Activated CD4-positive, alpha-beta T cell treated with anti-CD3 and anti-CD28 coated beads for 36 hours (primary cell): Measurements from ENCODE around the gene TMEFF1. TPM values are rescaled to one million over a fixed set of nuclear protein-coding genes. Genes with fewer than 3 reads are reported as not detected.
"Not testable (repeated sequence)": the region's sequence is repeated elsewhere in the genome, so short reads cannot be mapped to it uniquely, and the experiment has no call there.

Experiments
- ATAC-seq: fragments of 200-7000 bp; cut with Tn5 transposase; one replicate; pipeline ENCODE4 v1.10.0; 2021; ENCODE audit warnings: mild to moderate bottlenecking, moderate library complexity
- CTCF ChIA-PET: fragments of 350-600 bp; sonication (Branson Sonifier 250); formaldehyde crosslinking; loops from one replicate; lab custom pipeline; 2021; ENCODE audit warnings: antibody characterized with exemption; lab: Charles Lee
- POLR2A ChIA-PET: fragments of 350-600 bp; sonication (Branson Sonifier 250); formaldehyde crosslinking; loops from one replicate; lab custom pipeline; 2021; ENCODE audit warnings: antibody characterized with exemption, inconsistent platforms; lab: Charles Lee
- DNase-seq: peaks from one replicate; pipeline ENCODE4 v3.0.0-alpha.2; 2020
- H3K27ac Mint-ChIP-seq: one replicate; pipeline ENCODE4 v1.8.0; 2021; ENCODE audit warnings: mixed read lengths
- H3K27me3 Mint-ChIP-seq: one replicate; pipeline ENCODE4 v1.8.0; 2021; ENCODE audit warnings: mixed read lengths
- H3K36me3 Mint-ChIP-seq: one replicate; pipeline ENCODE4 v1.8.0; 2021; ENCODE audit warnings: low read depth, mixed read lengths
- H3K4me1 Mint-ChIP-seq: one replicate; pipeline ENCODE4 v1.8.0; 2021; ENCODE audit warnings: mixed read lengths
- H3K4me3 Mint-ChIP-seq: one replicate; pipeline ENCODE4 v1.8.0; 2021; ENCODE audit warnings: mild to moderate bottlenecking, moderate library complexity, mixed read lengths
- H3K9me3 Mint-ChIP-seq: one replicate; pipeline ENCODE4 v1.8.0; 2021; ENCODE audit warnings: low read depth, mixed read lengths
- intact Hi-C, 2 experiments: fragments of 100-400 bp; cut with DNase I in 1 of 2; cut with micrococcal nuclease in 1 of 2; formaldehyde crosslinking; loops; one replicate each; pipeline versions ENCODE4 v1.14.2 to v1.15.1; 2022 to 2024; cut with DNase I, micrococcal nuclease
- total RNA-seq, 2 experiments: library from RNA; stranded (reverse); gene quantifications; one replicate each; pipeline ENCODE4 v1.2.3, GENCODE V29; 2021

TMEFF1 gene
- total RNA-seq, 2 experiments from 2014 or later: 0.27 TPM; not detected in 1

- no peaks in the 10 kb centered on the region for H3K4me1 Mint-ChIP-seq
- H3K9me3 Mint-ChIP-seq: no peaks in the 10 kb centered on the region
- POLR2A ChIA-PET: no interaction called here
- intact Hi-C loops: no loop called here
- no peak for ATAC-seq
- H3K27ac Mint-ChIP-seq: no peak overlapping the region
- no peak for DNase-seq
- no peaks in the 10 kb centered on the region for H3K36me3 Mint-ChIP-seq
- H3K4me3 Mint-ChIP-seq: no peak overlapping the region
- CTCF ChIA-PET: no interaction called here
- no peaks in the 10 kb centered on the region for H3K27me3 Mint-ChIP-seq
Measured at GRCh38 chr9:100498592-100498991, 25.6 kb downstream of the TMEFF1 start.

GRCh38 chr9:100499460-100499859 lies 26.5 kb downstream of the TMEFF1 start:
- ATAC-seq (no peak), DNase-seq (no peak)
- Mint-ChIP-seq H3K4me3 (no peak overlapping the region), H3K27ac (no peak overlapping the region), H3K27me3 (no peaks in the 10 kb centered on the region), H3K36me3 (no peaks in the 10 kb centered on the region), H3K9me3 (no peaks in the 10 kb centered on the region), H3K4me1 (no peaks in the 10 kb centered on the region)
- ChIA-PET CTCF (no interaction called here), POLR2A (no interaction called here)
- intact Hi-C loops: no loop called here

GRCh38 chr9:100499866-100500265 lies 26.9 kb downstream of the TMEFF1 start:
- CTCF ChIA-PET: no interaction called here
- ATAC-seq (no peak), DNase-seq (no peak)
- no peaks in the 10 kb centered on the region for H3K9me3 Mint-ChIP-seq
- H3K4me3 Mint-ChIP-seq: no peak overlapping the region
- H3K4me1 Mint-ChIP-seq: no peaks in the 10 kb centered on the region
- POLR2A ChIA-PET: no interaction called here
- no peaks in the 10 kb centered on the region for H3K27me3 Mint-ChIP-seq
- intact Hi-C loops: loop anchor here in 1 of 2 experiments (10.0 kb wide), 1 partner anchor 815 kb away; no protein-coding TSS in a partner anchor
- no peak overlapping the region for H3K27ac Mint-ChIP-seq
- no peaks in the 10 kb centered on the region for H3K36me3 Mint-ChIP-seq

DNA sequence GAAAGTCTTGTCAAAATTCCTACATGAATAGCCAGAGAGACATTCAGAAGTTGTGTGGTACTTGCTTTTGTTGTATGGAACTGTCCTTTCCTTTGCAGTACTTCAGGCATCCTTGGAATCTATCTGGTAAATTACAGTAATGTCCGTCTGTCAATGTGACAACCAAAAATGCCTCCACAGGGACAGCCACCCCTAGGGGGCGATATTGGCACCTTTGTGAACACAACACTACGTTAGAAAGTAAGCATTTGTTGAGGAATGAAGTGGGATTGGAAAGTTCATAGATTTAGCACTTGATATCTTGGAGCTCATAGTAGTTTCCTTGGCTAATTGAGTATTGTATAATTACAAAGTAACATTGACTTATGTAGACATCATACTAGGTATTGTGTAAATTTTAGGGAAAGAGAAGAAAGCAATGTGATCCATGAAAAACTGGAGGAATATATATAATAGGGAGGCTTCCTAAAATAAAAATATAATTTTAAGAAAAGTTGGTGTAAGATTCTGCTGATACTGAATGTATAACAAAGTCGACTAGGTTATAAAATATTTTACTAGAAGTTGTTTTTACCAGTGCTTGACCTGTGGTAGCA lies 32.7 kb downstream of the TMEFF1 start:
- ChIA-PET CTCF (interaction anchor here (0.7 to 1.3 kb wide), 4 partner anchors 9 to 345 kb away, joined by 3 to 5 read pairs (median 4); no protein-coding TSS in a partner anchor), POLR2A (no interaction called here)
- Mint-ChIP-seq H3K27ac (no peak overlapping the region), H3K4me1 (no peaks in the 10 kb centered on the region), H3K4me3 (no peak overlapping the region), H3K36me3 (peaks cover under 1% of the 10 kb centered on the region), H3K27me3 (peaks cover 2% of the 10 kb centered on the region), H3K9me3 (peaks cover 3% of the 10 kb centered on the region)
- intact Hi-C loops: loop anchor here (1.0 to 10.0 kb wide), 2 partner anchors 90 to 809 kb away; no protein-coding TSS in a partner anchor
- ATAC-seq (peak; percentile 33), DNase-seq (peak; percentile 87)

DNA sequence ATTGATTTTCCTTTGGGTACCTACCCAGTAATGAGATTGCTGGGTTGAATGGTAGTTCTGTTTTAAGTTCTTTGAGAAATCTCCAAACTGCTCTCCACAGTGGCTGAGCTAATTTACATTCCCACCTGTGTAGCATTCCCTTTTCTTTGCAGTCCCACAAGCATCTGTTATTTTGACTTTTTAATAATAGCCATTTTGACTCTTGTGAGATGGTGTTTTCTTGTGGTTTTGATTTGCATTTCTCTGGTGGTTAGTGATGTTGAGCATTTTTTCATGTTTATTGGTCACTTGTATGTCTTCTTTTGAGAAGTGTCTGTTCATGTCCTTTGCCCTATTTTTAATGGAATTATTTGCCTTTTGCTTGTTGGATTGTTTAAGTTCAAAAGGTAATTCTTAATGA lies 34.4 kb downstream of the TMEFF1 start:
- H3K27ac Mint-ChIP-seq, ATAC-seq, H3K36me3 Mint-ChIP-seq, DNase-seq, POLR2A ChIA-PET, H3K27me3 Mint-ChIP-seq, H3K4me1 Mint-ChIP-seq, CTCF ChIA-PET, H3K9me3 Mint-ChIP-seq, H3K4me3 Mint-ChIP-seq: not testable (repeated sequence)
- intact Hi-C loops: loop anchor here in 1 of 2 experiments (10.0 kb wide), 1 partner anchor 807 kb away; no protein-coding TSS in a partner anchor

DNA sequence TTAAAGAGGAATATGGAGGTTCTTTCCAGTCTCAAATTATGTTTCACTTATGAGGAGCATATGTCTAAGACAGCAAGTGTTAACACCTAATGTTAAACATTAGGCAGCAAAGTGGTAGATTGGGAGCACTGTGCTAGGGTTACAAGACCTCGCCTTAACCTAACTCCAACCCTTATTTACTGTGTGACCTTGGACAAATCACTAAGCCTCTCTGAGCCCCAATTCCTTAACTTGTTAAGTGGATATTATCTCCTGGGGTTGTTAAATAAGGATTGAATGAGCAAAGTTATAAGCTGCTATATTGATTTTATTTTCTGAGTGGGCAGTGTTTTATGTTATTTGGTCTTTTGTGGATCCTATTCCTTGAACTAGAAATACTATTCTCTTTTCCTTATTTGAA lies 38.3 kb downstream of the TMEFF1 start:
- Mint-ChIP-seq H3K27me3 (peaks cover 2% of the 10 kb centered on the region), H3K27ac (no peak overlapping the region), H3K4me3 (no peak overlapping the region), H3K4me1 (no peaks in the 10 kb centered on the region), H3K36me3 (peaks cover 3% of the 10 kb centered on the region), H3K9me3 (peaks cover 3% of the 10 kb centered on the region)
- ATAC-seq (no peak), DNase-seq (no peak)
- intact Hi-C loops: no loop called here
- CTCF ChIA-PET: no interaction called here
- POLR2A ChIA-PET: no interaction called here

GRCh38 chr9:100515578-100516494 lies 42.9 kb downstream of the TMEFF1 start:
- Mint-ChIP-seq H3K27ac (no peak overlapping the region), H3K4me1 (no peaks in the 10 kb centered on the region), H3K36me3 (peaks cover under 1% of the 10 kb centered on the region), H3K27me3 (no peaks in the 10 kb centered on the region), H3K4me3 (no peak overlapping the region), H3K9me3 (no peaks in the 10 kb centered on the region)
- intact Hi-C loops: no loop called here
- ChIA-PET CTCF (no interaction called here), POLR2A (no interaction called here)
- ATAC-seq (no peak), DNase-seq (no peak)

DNA sequence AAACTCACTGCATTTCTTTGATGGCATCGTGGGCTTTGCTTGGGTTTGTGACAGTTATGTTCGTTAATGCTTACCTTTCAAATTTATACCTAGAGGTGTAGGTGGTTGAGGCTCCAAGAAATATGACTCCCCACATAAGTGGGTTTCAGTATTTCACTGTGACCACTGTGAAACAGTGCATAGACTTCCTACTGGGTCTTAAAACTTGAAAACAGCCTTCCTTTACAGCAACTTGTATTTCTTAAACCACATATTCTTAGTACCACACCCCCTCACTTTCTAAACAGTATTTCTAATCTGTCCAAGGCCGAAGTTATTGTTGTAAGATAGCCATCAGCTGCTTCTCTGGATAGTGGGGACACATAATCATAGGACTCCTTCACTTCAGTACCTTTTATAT lies 48.3 kb downstream of the TMEFF1 start:
- no peak overlapping the region for H3K4me3 Mint-ChIP-seq
- H3K27me3 Mint-ChIP-seq: no peaks in the 10 kb centered on the region
- CTCF ChIA-PET: interaction anchor here (1.2 kb wide), 1 partner anchor 27 kb away, joined by 3 read pairs; no protein-coding TSS in a partner anchor
- POLR2A ChIA-PET: no interaction called here
- H3K27ac Mint-ChIP-seq: no peak overlapping the region
- DNase-seq (no peak), ATAC-seq (no peak)
- no peaks in the 10 kb centered on the region for H3K4me1 Mint-ChIP-seq
- intact Hi-C loops: no loop called here
- no peaks in the 10 kb centered on the region for H3K9me3 Mint-ChIP-seq
- no peaks in the 10 kb centered on the region for H3K36me3 Mint-ChIP-seq

- Mint-ChIP-seq H3K9me3 (no peaks in the 10 kb centered on the region), H3K27me3 (no peaks in the 10 kb centered on the region), H3K4me1 (no peaks in the 10 kb centered on the region), H3K27ac (no peak overlapping the region), H3K4me3 (no peak overlapping the region), H3K36me3 (peaks cover 3% of the 10 kb centered on the region)
- DNase-seq: no peak
- ATAC-seq: no peak
- CTCF ChIA-PET: no interaction called here
- POLR2A ChIA-PET: no interaction called here
- intact Hi-C loops: no loop called here
Measured at GRCh38 chr9:100525563-100525962, 52.6 kb downstream of the TMEFF1 start.

DNA sequence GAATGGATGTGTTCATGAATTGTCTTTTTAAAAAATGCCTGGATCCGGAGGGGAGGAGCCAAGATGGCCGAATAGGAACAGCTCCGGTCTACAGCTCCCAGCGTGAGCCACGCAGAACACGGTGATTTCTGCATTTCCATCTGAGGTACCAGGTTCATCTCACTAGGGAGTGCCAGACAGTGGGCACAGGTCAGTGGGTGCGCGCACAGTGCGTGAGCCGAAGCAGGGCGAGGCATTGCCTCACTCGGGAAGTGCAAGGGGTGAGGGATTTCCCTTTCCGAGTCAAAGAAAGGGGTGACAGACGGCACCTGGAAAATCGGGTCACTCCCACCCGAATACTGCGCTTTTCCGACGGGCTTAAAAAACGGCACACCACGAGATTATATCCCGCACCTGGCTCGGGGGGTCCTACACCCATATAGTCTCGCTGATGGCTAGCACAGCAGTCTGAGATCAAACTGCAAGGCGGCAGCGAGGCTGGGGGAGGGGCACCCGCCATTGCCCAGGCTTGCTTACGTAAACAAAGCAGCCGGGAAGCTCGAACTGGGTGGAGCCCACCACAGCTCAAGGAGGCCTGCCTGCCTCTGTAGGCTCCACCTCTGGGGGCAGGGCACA lies 54.3 kb downstream of the TMEFF1 start:
- intact Hi-C loops, CTCF ChIA-PET: not testable (repeated sequence)

GRCh38 chr9:100534401-100534800 lies 61.5 kb downstream of the TMEFF1 start:
- H3K9me3 Mint-ChIP-seq: no peaks in the 10 kb centered on the region
- ATAC-seq (no peak), DNase-seq (no peak)
- H3K36me3 Mint-ChIP-seq: no peaks in the 10 kb centered on the region
- H3K27me3 Mint-ChIP-seq: no peaks in the 10 kb centered on the region
- intact Hi-C loops: no loop called here
- ChIA-PET CTCF (no interaction called here), POLR2A (no interaction called here)
- no peaks in the 10 kb centered on the region for H3K4me1 Mint-ChIP-seq
- H3K27ac Mint-ChIP-seq: no peak overlapping the region
- no peak overlapping the region for H3K4me3 Mint-ChIP-seq

More for the DNA sequence above, 54.3 kb downstream of the TMEFF1 start:
- H3K36me3 Mint-ChIP-seq, H3K27me3 Mint-ChIP-seq, DNase-seq, POLR2A ChIA-PET, H3K9me3 Mint-ChIP-seq, ATAC-seq, H3K4me3 Mint-ChIP-seq, H3K27ac Mint-ChIP-seq, H3K4me1 Mint-ChIP-seq: not testable (repeated sequence)
